Cardiac septum (tissue), 1 donor: ENCODE measurements around the gene RPS28. TPM values are rescaled to one million over a fixed set of nuclear protein-coding genes. Genes with fewer than 3 reads are reported as not detected.
"Not testable (repeated sequence)": the region's sequence is repeated elsewhere in the genome, so short reads cannot be mapped to it uniquely, and the experiment has no call there.

ENCODE experiments used
- DNase-seq: peaks from one replicate; pipeline ENCODE4 v3.0.0-alpha.2; 2020; ENCODE audit warnings: low spot score
- intact Hi-C: fragments of 100-400 bp; cut with DNase I; formaldehyde crosslinking; loops from one replicate; pipeline ENCODE4 v1.14.0; 2022
- total RNA-seq: library from RNA; stranded (reverse); fragmentation: NEBNext Ultra II Directional; extraction: Animal tissue kit (Norgen Biotek cat#: 25700); gene quantifications from one replicate; pipeline ENCODE4 v1.2.1, GENCODE V29; 2021
- donor health status: DM: no; HTN: no; CAD: no.

Gene RPS28
- total RNA-seq, 1 donor from 2014 or later: 669 TPM

DNA sequence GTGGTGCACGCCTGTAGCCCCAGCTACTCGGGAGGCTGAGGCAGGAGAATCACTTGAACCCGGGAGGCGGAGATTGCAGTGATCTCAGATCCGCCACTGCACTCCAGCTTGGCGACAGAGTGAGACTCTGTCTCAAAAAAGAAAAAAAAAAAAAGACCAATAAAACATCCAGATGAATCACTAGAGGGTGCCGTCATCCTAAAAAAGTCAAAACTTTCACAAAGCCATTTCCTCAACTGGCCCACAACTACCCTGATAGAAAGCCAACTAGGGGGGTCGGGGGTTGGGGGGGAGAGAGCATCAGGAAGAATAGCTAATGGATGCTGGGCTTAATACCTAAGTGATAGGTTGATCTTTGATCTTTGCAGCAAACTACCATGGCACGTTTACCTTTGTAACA is 2.5 kb upstream of the RPS28 start:
- DNase-seq, intact Hi-C loops: not testable (repeated sequence)

DNA sequence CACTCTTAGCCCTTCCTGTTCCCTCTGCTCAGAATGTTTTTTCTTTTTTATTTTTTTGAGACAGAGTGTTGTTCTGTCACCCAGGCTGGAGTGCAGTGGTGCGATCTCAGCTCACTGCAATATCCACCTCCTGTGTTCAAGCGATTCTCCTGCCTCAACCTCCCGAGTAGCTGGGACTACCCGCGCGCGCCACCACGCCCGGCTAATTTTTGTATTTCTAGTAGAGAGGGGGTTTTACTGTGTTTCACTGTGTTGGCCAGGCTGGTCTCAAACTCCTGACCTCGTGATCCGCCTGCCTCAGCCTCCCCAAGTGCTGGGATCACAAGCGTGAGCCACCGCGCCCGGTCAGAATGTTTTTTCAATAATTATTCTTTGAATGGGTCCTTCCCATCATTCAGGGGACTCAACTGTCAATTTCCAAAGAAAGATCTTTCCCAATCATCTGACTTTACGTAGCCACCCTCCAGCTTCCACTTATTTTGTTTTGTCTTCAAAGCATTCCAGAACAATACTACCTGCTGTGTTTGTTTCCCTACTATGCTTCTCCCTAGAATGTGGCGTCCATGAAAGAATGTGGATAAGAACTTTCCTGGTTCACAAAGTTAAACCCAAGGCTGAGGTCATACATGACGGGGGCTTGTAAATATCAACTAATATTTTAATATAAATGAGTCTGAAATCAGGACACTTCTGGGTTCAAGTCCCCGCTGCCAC is 1.3 kb upstream of the RPS28 start:
- intact Hi-C loops: loop anchor here (2.0 to 5.0 kb wide), 2 partner anchors 13 to 822 kb away; partner anchors contain the start of gene ZNF317
- DNase-seq: no peak

DNA sequence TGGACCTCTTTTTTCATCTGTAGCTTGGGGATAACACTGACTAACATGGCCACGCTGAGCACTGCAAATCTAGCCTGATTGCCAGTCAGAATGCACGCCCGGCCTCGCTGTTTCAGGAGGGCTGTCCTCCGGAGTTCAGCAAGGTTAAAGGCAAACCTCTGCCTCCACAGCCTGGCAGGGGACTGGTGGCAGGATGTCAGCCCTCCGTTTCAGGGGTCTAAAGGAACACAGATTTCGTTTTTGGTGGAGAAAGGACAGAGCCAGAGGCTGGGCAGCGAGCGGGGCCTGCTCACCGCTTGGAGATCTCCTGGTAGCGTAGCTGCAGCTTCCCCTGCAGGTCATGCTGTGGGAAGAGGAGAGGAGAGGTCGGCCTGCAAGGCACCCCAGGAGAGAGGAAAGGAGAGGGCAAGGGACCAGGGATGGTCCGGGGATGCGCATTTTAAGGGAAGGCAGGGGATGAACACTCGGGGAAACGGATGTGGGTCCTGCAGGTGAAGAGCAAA is 681 bp upstream of the RPS28 start:
- no peak for DNase-seq
- intact Hi-C loops: loop anchor here (2.0 to 5.0 kb wide), 2 partner anchors 14 to 822 kb away; partner anchors contain the start of gene ZNF317

DNA sequence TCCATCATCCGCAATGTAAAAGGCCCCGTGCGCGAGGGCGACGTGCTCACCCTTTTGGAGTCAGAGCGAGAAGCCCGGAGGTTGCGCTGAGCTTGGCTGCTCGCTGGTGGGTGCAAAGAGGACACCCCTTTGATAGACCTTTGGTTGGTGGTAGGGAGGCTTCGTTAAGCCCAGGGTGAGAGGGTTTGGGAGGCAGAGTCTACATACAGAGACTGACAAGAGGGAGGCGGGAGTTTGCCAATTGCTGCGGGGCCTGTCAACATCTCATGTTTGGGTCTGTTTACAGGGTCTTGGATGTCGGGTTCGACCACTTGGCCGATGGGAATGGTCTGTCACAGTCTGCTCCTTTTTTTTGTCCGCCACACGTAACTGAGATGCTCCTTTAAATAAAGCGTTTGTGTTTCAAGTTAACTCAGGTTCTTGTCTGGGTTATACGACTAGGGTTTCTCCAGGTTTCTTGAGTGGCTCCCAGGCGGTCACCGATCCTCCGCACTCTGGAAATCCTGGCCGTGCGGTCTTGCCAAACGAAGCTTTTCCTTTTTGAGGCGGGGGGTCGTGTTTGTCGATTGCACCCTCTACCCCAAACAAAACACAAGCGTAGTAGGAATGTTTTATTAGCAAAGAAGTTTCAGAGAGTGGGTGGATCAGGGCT is 816 bp downstream of the RPS28 start:
- no peak for DNase-seq
- intact Hi-C loops: loop anchor here (2.0 to 5.0 kb wide), 2 partner anchors 15 to 820 kb away; partner anchors contain the start of gene ZNF317

DNA sequence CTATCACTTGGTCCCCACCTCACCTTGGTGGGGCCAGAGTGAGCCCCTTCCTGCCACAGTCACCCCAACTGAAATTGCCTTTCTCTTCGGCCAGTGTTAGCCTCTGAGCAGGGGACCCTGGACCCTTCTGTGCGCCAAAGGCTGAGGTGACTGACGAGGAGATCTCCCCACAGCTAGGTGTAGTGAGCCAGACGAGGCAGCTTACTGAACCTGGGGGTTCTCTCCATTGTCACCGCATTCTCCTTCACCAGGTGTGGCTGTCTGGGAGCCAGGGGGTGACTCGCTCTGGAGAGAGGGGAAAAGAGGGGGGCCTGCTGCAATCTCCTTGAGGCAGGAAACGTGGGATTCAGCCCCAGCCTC is 1.3 kb downstream of the RPS28 start:
- intact Hi-C loops: loop anchor here (5.0 kb wide), 1 partner anchor 820 kb away; the partner anchor contains the start of gene ZNF317
- DNase-seq: no peak

DNA sequence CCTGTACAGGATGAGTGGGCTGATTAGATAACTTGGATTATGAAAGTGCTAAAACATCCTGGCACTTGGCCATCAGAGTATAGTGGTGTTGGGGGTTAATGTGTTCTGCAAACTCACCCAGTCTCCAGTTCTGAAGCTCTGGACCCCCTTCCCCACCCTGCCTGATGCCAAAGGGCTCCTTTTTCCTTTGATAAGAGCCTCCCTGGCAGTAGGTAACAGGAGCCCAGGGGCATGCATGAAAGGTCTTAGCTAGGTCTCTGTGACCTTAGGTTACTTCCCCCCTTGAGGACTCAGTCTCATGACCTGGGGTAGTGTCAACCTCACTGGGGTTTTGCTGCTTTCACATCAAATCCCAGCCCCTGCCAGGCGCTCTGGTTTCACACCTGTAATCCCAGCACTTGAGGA is 2.5 kb downstream of the RPS28 start:
- DNase-seq: no peak
- intact Hi-C loops: loop anchor here (5.0 kb wide), 1 partner anchor 819 kb away; the partner anchor contains the start of gene ZNF317

DNA sequence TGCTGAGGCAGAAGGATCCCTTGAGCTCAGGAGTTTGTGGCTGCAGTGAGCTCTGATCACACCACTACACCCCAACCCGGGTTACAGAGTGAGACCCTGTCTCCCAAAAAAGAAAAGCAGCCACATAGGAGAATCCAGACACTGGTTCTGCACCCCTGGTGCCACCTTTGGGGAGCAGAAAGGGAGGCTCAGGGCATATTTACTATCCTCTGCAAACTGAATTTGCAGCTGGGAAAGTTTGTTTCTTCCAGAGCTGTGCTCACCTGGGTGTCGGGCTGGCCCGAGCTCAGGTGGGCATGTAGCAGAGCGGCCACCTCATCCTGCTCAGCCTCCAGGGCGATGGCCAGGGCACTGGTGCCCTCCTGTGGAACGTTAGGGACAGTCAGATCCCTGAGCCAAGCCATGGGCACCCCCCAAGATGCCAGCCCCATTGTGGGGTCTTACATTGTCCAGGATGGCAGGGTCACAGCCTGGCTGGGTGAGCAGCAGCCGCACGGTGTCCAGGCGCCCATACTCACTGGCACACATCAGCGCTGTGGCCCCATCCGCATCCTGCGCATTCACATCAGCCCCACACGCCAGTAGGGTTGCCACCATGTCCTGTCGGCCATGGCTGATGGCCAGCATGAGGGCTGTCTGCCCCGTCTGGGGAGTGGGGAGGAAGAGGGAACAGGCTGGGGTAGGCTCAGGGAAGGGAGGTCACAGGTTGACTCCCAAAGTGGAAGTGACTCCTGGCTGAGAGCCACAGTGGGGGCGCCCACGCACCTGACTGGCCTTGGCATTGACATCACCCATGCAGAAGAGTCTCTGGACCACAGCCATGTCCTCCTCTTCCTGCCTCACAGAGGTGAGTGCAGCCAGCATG is 3.1 kb downstream of the RPS28 start:
- intact Hi-C loops: loop anchor here (5.0 kb wide), 1 partner anchor 818 kb away; the partner anchor contains the start of gene ZNF317
- no peak for DNase-seq

DNA sequence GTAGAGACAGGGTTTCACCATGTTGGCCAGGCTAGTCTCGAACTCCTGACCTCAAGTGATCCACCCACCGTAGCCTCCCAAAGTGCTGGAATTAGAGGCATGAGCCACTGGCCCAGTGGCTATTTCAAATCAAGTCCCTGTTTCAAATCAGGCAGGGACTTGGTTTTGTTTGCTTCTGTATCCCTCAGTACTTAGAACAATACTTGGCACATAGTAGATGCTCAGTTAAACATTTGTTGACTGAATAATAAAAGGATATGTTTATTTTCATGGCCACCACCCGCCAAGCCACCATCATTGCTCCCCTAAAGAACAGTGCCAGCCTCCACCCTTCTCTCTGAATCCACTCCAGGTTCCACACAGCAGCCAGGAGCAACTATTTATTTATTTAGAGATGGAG is 4.2 kb downstream of the RPS28 start:
- intact Hi-C loops: no loop called here
- DNase-seq: no peak

DNA sequence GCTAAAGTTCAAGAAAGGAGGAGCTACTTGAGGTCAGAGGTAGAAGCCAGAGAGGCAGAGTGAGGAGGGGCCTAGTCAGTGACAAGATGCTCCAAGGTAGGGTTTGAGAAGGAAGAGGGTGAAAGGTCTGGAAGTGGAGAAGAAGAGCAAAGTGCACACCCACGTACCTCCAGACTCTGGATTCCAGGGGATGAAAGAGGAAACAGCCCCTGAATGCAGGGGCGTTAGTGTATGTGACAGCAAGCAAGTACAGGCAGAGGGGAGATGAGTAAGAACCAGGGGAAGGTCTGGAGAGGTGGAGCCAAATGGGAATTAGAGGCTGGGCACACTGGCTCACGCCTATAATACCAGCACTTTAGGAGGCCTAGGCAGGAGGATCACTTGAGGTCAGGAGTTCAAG is 8.7 kb downstream of the RPS28 start:
- intact Hi-C loops: no loop called here
- DNase-seq: no peak

DNA sequence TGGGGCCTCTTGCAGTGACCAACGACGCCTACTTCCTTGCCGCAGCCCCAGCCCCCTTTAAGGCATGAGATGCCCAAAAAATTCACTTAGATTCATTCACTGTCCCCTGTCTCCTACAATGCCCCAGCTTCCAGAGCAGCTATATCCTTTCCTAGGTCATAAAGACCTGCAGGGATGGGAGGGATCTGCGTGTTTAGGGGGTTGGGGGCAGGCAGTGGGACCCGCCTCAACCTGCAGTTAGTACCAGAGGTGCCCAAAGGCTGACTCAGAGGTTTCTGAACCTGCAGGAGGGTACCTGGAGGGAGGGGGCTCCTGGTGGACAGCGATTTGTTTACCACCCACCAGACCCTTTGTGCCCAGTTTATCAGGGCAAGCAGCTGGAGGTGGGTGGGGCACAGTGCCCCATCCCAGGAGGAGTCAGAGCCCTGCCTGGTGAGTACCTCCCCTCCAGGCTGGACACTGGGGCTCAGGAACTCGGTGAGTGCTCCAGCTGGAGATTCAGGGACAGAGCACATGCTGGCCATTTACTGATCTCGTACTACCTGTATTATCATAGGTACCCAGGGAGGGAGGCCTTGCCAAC is 10.1 kb downstream of the RPS28 start:
- intact Hi-C loops: no loop called here
- DNase-seq: no peak

DNA sequence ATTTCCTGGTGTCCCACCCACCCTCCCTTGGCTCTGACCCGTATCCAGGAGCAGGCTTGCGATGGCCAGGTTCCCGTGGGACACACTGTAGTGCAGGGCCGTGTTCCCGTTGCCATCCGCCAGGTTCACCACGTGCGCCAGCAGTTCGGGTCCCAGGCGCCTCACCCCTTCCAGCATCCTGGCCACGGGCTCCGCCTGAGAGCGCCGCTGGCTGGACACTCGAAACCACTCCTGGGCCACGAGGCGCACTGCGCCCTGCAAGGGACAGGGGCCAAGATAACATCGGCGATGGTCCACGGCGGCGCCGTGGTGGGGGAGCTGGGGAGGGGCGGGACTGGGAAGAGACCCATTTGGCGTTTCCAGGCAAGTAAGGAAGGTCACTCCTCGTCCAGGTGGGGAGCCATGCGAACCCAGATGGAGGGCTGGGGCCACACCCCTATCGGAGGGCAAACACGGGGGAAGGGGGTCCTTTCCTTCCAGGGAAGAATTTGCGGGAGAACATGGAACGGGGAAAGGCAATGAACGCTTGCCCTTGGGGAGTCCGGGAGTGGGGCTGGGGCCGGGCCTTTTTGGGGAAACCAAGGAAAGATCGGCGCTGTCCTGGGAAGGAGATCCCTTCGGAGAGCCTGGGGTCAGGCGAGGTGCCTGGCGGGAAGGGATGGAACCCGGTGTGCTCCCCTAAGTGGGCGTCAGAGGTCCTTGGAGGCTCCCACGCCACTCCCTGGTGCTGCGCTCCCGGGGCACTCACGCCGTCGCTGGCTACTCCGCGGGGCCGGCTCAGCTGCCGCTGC is 11.9 kb downstream of the RPS28 start:
- intact Hi-C loops: no loop called here
- DNase-seq: peak; percentile 83

DNA sequence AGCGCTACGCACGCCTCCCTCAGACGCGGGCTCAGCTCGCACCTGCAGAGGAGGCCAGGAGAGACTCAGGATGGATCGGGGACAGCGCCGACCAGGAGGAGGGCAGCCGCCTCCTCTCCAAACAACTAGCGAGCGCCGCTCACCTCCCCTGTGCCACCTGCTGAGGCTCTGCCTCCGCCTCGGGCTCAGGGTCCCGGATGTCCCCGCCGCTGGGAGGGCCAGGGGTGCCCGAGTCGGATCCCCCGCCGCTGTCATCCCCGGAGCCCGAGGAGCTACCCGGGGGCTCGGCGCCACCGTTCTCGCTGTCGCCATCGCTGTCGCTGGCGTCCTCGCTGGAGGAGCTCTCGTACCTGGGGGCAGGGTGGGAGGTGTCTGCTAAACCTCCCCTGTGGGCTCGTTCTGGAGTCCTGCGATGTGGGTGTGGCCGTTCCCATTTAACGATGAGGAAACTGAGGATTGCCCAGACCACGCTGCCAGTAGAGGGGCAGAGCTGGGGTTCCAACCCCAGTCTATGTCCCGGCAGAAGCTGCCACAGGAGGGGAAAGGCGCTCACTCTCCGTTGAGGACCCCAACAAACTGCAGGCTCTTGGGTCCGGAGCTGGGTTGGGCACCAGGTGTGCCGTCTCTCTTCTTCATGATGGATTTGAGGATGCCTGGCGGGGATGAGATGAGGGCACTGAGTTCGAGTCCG is 12.6 kb downstream of the RPS28 start:
- no peak for DNase-seq
- intact Hi-C loops: no loop called here

DNA sequence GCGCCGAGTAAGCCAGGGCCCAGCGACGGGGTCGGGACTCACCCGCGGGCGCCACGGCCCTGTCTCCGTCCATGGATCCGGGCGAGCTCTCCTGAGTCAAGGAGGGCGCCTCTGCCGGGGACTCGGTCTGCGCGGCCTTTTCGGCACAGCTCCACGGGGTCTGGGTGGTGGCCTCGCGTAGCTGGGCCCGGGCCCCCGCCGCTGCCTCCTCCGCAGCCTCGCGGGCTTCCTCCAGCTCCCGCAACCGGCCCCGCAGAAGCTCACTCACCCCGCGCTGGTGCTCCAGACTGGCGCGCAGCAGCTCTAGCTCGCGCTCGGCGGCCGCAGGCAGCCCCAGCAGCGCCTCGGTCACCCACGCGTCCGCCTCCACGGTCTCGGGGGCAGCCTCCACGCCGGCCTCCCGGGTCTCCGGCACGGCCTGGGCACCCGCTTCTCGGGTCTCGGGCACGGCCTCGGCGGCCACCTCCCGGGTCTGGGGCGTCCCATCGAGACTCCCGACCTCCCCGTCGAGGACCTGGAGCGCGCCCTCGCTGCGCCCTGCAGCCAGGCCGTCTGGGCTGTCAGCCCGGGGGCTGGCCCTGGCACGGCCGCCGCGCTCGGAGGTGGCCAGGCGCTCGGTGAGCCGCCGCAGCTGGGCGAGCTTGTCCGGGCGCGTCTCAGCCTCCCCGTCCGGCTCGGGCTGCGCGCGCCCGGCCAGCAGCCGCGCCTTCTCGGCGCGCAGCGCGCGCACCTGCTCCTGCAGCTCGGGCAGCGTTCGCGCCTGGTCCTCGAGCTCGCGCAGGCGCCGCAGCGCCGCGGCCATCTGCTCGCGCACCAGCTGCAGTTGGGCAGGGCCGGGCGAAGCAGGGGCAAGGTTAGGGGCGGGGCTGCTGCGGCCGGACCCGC is 13.4 kb downstream of the RPS28 start:
- intact Hi-C loops: no loop called here
- no peak for DNase-seq

DNA sequence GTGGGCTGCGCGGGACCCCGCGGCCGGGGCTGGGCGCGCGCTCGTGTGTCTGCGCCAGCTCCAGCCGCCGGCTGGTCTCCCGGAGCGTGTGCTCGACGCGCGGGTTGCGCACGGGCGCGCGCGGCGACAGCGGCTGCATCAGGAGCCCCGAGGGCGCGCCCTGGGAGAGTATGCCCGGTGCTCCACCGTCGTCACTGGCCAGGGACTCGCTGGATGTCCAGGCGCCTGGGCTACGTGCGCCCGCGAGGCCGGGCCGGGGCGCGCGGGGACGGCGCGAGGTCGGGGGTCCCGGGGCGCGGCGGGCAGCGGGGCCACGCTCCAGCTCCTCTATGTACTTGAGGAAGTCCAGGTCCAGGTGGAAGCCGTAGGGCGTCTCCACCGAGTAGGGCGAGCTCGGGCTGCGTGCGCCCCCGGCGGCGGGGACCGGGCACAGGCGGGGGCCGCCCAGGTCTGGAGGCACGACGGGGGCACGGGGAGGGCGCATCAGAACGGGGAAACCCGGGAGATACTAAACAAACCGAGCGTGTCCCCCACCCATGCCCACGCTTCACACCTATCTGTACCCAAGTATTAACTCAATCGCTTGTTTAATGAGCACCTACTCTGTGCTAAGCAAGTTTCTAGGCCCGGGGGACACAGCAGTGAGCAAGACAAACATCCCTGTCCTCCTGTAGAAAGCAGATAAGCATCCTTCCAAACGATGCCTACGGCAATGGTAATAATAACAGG is 14.2 kb downstream of the RPS28 start:
- DNase-seq: no peak

DNA sequence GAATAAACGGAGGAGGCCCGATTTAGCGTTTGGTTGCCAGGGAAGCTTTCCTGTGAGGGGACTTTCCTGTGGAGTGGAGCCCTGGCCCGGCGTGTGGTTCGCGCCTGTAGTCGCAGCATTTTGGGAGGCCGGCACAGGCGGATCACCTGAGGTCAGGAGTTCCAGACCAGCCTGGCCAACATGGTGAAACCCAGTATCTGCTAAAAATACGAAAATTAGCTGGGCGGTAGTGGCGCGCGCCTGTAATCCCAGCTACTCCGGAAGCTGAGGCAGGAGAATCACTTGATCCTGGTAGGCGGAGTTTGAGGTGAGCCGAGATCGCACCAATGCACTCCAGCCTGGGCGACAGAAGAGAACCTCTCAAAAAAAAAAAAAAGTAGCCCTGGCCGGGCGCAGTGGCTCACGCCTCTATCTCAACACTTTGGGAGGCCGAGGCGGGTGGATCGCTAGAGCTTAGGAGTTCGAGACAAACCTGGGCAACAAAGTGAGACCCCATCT is 14.8 kb downstream of the RPS28 start:
- DNase-seq: no peak
- intact Hi-C loops: no loop called here

More for the DNA sequence above, 14.2 kb downstream of the RPS28 start:
- intact Hi-C loops: no loop called here

DNA sequence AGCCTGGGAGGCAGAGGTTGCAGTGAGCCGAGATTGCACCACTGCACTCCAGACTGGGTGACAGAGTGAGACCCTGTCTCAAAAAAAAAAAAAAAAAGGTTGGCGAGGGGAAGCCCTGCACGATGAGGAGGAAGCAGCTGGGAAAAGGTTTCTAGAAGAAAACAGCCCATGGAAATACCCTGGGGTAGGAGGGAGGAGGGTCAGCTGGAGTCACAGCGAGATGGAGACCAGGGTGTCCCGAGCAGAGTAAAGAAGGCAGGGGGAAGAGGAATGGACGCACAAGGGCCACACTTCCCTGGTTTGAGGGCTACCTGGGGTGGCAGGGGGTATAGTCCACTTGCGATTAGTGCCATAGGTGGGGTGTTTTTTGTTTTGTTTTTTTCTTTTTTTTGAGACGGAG is 15.4 kb downstream of the RPS28 start:
- no peak for DNase-seq
- intact Hi-C loops: no loop called here
